HEK293T (cell line): ENCODE measurements around the gene DCDC2C.

ENCODE experiments used
- CTCF ChIA-PET: fragments of 350-600 bp; formaldehyde crosslinking; extraction: SDS; loops from one replicate; lab custom pipeline; 2021; ENCODE audit warnings: antibody characterized with exemption, inconsistent platforms; lab: Yijun Ruan, JAX
- POLR2A ChIA-PET: fragments of 350-600 bp; formaldehyde crosslinking; extraction: SDS; loops from one replicate; lab custom pipeline; 2020; ENCODE audit warnings: antibody characterized with exemption, inconsistent platforms; lab: Yijun Ruan, JAX
- DNase-seq: peaks from one replicate; pipeline ENCODE4 v3.0.0; 2012; ENCODE audit warnings: mixed read lengths; ENCODE audit errors: extremely low spot score
- ARNT ChIP-seq: fragments of 450-650 bp; IDR thresholded peaks from 2 replicates; pipeline ENCODE4 v1.6.1; 2017; ENCODE audit warnings: mild to moderate bottlenecking
- BHLHE40 ChIP-seq: fragments of 450-650 bp; IDR thresholded peaks from 2 replicates; pipeline ENCODE4 v1.6.1; 2016; ENCODE audit warnings: mild to moderate bottlenecking, moderate library complexity, borderline replicate concordance
- CTBP1 ChIP-seq: fragments of 450-650 bp; IDR thresholded peaks from 2 replicates; pipeline ENCODE4 v1.6.1; 2016; ENCODE audit warnings: borderline replicate concordance
- ELF4 ChIP-seq: fragments of 450-650 bp; IDR thresholded peaks from 2 replicates; pipeline ENCODE4 v1.6.1; 2017; ENCODE audit warnings: antibody characterized with exemption
- FOXA1 ChIP-seq: fragments of 450-650 bp; IDR thresholded peaks from 2 replicates; pipeline ENCODE4 v1.6.1; 2016; ENCODE audit warnings: mild to moderate bottlenecking
- FOXK2 ChIP-seq: fragments of 450-650 bp; IDR thresholded peaks from 2 replicates; pipeline ENCODE4 v1.6.1; 2016; ENCODE audit warnings: mild to moderate bottlenecking
- FOXM1 ChIP-seq: fragments of 450-650 bp; IDR thresholded peaks from 2 replicates; pipeline ENCODE4 v1.6.1; 2017; ENCODE audit warnings: mild to moderate bottlenecking, borderline replicate concordance
- HDGF ChIP-seq: fragments of 450-650 bp; IDR thresholded peaks from 2 replicates; pipeline ENCODE4 v1.6.1; 2017; ENCODE audit warnings: antibody characterized with exemption, borderline replicate concordance
- L3MBTL2 ChIP-seq: fragments of 450-650 bp; conservative IDR thresholded peaks from 2 replicates; pipeline ENCODE4 v1.6.1; 2016; ENCODE audit warnings: mild to moderate bottlenecking
- LEF1 ChIP-seq: fragments of 450-650 bp; IDR thresholded peaks from 2 replicates; pipeline ENCODE4 v1.6.1; 2017; ENCODE audit warnings: mild to moderate bottlenecking, borderline replicate concordance
- NFRKB ChIP-seq: fragments of 450-650 bp; IDR thresholded peaks from 2 replicates; pipeline ENCODE4 v1.6.1; 2016; ENCODE audit warnings: mild to moderate bottlenecking, moderate library complexity
- SP1 ChIP-seq: fragments of 450-650 bp; IDR thresholded peaks from 2 replicates; pipeline ENCODE4 v1.6.1; 2017
- SUZ12 ChIP-seq: fragments of 450-650 bp; IDR thresholded peaks from 2 replicates; pipeline ENCODE4 v1.6.1; 2016; ENCODE audit warnings: mild to moderate bottlenecking
- TARDBP ChIP-seq: fragments of 450-650 bp; IDR thresholded peaks from 2 replicates; pipeline ENCODE4 v1.6.1; 2016
- ZNF384 ChIP-seq: fragments of 450-650 bp; IDR thresholded peaks from 2 replicates; pipeline ENCODE4 v1.6.1; 2016
- TF ChIP-seq, protein P1 (sequence below): fragments of 450-650 bp; IDR thresholded peaks from 2 replicates; pipeline ENCODE4 v1.6.1; 2016

DCDC2C gene

DNA sequence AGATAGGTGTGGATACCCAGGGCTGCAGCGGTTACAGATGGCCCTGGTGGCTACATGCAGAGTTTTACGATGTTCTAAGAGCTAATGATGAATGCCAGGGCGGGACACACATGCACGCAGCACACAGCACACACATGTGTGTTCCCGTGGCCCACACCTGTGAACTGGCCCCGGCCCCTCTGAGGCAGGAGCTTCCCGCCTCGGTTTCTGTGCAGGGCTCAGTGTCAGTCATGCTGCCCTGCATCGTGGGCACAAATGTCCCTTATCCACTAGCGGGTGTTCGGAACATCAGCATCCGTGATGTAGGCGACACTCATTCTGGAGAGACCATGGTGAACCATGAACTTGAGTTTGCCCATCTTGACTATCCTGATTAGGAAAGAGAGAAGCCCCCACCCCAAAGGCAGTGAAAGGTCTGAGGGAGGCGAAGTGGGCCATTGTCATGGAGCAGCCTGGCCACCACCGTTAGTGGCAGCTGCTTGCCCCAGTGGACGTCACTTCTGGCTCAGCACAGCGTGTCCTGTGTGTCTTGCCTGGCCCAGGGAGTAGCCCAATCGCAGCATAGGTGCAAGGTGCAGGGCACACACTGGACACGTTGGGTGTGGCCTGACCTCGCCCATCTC is 43.8 kb downstream of the DCDC2C start:
- CTCF ChIA-PET = interaction anchor here (1.0 kb wide), 1 partner anchor 54 kb away, joined by 3 read pairs; no protein-coding TSS in a partner anchor

GRCh38 chr2:3747826-3748225 is 44.5 kb downstream of the DCDC2C start:
- TF ChIP-seq, protein P1, sequence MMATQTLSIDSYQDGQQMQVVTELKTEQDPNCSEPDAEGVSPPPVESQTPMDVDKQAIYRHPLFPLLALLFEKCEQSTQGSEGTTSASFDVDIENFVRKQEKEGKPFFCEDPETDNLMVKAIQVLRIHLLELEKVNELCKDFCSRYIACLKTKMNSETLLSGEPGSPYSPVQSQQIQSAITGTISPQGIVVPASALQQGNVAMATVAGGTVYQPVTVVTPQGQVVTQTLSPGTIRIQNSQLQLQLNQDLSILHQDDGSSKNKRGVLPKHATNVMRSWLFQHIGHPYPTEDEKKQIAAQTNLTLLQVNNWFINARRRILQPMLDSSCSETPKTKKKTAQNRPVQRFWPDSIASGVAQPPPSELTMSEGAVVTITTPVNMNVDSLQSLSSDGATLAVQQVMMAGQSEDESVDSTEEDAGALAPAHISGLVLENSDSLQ = no peak
- TF ChIP-seq ZNF384 (no peak), TARDBP (no peak), CTBP1 (no peak), SP1 (no peak), SUZ12 (no peak)

More for the DNA sequence above, 43.8 kb downstream of the DCDC2C start:
- TF ChIP-seq LEF1 = no peak
- TF ChIP-seq CTBP1 = no peak
- TF ChIP-seq, protein P1 = no peak
- TF ChIP-seq TARDBP = no peak
- no peak for TF ChIP-seq NFRKB
- TF ChIP-seq ZNF384 = no peak
- TF ChIP-seq L3MBTL2 = no peak
- no peak for TF ChIP-seq ELF4
- no peak for TF ChIP-seq FOXM1
- DNase-seq = no peak
- POLR2A ChIA-PET = no interaction called here

DNA sequence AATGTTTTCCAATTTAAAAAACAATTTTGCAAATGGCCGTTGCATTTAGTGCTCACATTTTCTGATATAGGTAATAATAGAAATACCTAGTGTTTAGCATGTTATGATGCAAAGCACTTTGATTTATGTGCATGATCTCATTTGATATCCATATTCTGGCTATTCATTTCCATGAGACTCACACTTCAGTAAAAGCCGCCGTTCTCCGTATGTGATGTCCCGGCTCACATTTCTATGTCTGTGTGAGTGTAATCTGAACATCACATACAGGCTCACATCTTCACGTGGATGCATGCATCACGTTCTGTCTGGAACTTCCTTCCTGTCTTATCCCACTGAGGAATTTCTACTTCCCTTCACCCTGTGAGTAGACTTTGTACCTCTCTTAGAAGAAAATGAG is 45.8 kb downstream of the DCDC2C start:
- no peak for TF ChIP-seq LEF1
- no peak for DNase-seq
- CTCF ChIA-PET = no interaction called here
- POLR2A ChIA-PET = no interaction called here

More at GRCh38 chr2:3747826-3748225, 44.5 kb downstream of the DCDC2C start:
- POLR2A ChIA-PET = no interaction called here
- DNase-seq = no peak
- CTCF ChIA-PET = no interaction called here

GRCh38 chr2:3751251-3751650 is 47.9 kb downstream of the DCDC2C start:
- ChIA-PET POLR2A (no interaction called here), CTCF (no interaction called here)

DNA sequence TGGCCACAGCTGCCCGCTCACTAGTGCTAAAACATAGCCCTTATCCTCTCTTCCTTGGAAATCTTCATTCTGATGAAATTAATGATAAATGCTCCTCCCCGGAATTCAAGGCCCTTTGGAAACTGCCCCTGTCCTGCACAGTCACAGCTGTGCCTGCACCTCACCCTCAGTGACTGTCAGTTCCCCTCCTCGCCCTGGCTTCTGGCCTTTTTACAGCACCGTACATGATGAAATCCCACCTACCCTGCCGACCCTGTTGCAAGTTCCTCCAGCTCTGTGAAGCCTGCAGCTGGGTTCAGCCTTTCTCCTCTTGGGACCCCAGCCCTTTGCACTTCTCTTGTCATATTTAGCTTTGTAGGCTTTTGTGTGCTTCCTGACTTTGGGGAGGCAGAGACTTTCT is 48.4 kb downstream of the DCDC2C start:
- no peak for DNase-seq
- ChIA-PET CTCF (no interaction called here), POLR2A (no interaction called here)
- TF ChIP-seq CTBP1 (no peak), SUZ12 (no peak), FOXM1 (no peak), BHLHE40 (no peak), ELF4 (no peak), ARNT (no peak), TARDBP (no peak)

More at GRCh38 chr2:3751251-3751650, 47.9 kb downstream of the DCDC2C start:
- TF ChIP-seq FOXM1 (no peak), BHLHE40 (no peak)
- TF ChIP-seq, protein P1 = no peak
- no peak for DNase-seq

DNA sequence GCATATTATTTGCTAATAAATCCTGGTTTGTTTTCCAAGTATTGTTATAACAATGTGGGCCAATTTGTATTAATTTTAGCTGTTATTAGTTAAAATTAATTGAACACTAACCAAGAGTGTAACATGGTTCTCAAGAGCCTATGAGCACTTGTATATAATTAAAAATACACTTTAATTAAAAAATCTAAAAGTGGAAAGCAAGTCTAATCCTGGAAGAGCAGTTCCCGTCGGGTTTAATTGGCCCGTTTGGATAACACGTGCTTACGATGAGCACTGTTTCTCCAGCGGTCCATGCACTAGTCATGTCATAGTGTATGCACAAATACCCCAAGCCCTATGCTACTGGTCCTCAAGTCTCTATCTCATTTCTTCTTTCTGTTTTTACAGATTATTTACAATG is 49.0 kb downstream of the DCDC2C start:
- POLR2A ChIA-PET = no interaction called here
- no peak for DNase-seq
- TF ChIP-seq ARNT (no peak), FOXA1 (no peak), LEF1 (no peak), HDGF (no peak), FOXK2 (no peak), FOXM1 (no peak), SP1 (no peak), CTBP1 (no peak), TARDBP (no peak), NFRKB (no peak), ELF4 (no peak), ZNF384 (no peak), L3MBTL2 (no peak), BHLHE40 (no peak), SUZ12 (no peak)
- TF ChIP-seq, protein P1 = no peak
- CTCF ChIA-PET = no interaction called here

DNA sequence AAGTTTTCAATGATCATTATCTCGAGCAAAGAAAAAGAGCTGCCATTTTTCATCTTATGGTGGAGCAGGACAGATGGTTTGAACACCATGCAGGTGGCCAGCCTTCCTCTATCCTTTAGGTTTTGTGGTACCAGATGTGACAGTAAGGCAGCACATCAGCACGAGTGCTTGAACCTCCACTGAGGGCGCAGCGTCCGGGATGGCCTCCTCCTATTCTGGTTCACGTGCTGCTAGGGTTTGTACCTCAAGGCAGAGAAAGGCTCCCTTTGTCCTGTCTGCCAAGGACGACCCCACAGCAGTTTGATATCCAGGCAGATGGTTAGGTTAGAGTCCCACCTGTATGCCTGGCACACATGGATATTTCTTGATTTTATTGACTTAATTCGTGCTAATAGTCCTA is 50.2 kb downstream of the DCDC2C start:
- CTCF ChIA-PET = no interaction called here
- DNase-seq = no peak
- POLR2A ChIA-PET = no interaction called here
- no peak for TF ChIP-seq ELF4
- TF ChIP-seq NFRKB = no peak
- TF ChIP-seq L3MBTL2 = no peak
- TF ChIP-seq, protein P1 = no peak
- TF ChIP-seq FOXM1 = no peak
- no peak for TF ChIP-seq TARDBP
- TF ChIP-seq ARNT = no peak
- TF ChIP-seq SUZ12 = no peak
- TF ChIP-seq BHLHE40 = no peak
- no peak for TF ChIP-seq ZNF384
- no peak for TF ChIP-seq SP1
- no peak for TF ChIP-seq HDGF
